ENCODE results near the gene CMIP.

Gene CMIP

DNA sequence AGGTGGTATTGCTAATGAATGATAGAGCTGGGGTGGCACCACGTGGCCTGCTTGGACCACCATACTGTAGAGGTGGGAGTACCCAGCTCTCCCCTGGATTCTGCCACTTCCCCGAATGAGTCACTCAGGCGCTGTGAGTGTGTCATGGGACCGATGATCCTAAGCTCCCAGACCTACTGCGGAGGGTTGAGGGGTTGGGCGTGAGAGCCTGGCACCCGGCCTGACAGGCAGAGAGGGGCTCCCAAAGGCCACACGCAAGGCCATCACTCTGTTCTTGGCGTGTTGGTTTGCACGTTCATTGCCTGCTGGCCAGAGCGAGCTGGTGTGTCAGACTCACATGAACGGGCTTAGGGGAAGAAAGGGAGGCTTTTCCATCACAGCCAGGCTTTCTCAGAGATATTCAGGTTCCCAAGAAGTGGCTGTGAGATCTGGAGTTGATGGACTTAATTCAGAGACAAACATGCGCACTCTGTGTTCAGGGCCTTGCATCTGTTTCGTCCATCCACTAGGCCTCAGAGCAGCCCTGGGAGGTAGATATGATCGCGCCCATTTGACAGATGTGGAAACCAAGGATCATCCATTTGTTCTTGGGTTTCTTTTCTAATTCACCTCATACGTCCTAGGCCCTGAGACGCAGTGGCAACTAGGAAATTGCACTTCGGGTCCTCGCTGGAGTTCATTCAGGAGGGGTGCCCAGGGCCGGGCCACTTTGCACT, 41.4 kb downstream of the CMIP start:
- peak; percentile 25 for DNase-seq (ENCODE audit: low read depth)
- TF ChIP-seq, protein P1, sequence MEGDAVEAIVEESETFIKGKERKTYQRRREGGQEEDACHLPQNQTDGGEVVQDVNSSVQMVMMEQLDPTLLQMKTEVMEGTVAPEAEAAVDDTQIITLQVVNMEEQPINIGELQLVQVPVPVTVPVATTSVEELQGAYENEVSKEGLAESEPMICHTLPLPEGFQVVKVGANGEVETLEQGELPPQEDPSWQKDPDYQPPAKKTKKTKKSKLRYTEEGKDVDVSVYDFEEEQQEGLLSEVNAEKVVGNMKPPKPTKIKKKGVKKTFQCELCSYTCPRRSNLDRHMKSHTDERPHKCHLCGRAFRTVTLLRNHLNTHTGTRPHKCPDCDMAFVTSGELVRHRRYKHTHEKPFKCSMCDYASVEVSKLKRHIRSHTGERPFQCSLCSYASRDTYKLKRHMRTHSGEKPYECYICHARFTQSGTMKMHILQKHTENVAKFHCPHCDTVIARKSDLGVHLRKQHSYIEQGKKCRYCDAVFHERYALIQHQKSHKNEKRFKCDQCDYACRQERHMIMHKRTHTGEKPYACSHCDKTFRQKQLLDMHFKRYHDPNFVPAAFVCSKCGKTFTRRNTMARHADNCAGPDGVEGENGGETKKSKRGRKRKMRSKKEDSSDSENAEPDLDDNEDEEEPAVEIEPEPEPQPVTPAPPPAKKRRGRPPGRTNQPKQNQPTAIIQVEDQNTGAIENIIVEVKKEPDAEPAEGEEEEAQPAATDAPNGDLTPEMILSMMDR (IDR thresholded peaks at IDR 0.05; ENCODE audit: low read length, missing control alignments), result no peak
- no peak overlapping the region for H3K4me3 ChIP-seq (replicated peaks; ENCODE audit: low read depth, low read length)

DNA sequence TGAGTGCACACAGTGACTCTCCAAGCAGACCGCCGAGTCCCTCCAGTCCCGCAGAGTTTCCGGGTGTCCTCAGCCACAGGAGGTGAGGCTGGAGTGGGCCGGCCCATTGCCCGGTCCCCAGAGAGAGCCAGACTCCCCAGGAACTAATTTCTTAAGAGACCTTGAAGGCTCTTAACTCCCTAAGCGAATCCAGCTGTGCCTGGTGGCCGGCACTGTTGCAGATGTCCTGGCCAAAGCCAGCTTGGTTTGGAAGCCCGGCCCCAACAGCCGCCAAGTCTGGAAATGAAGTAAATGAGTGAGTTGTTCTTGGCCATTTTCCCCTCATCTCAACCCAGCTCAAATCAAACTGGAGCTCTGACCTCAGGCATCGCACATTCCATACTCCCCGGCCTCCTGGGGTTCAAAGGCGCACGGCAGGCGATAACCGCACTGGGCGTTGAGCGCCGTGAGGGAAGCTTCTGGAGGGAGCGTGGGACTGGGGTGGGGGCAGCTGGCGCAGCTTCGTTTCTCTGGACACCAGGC, 42.0 kb downstream of the CMIP start:
- peak; percentile 51 for DNase-seq (ENCODE audit: low read depth)
- H3K4me3 ChIP-seq (replicated peaks; ENCODE audit: low read depth, low read length), result no peak overlapping the region
- TF ChIP-seq, protein P1 (IDR thresholded peaks at IDR 0.05; ENCODE audit: low read length, missing control alignments), result no peak

DNA sequence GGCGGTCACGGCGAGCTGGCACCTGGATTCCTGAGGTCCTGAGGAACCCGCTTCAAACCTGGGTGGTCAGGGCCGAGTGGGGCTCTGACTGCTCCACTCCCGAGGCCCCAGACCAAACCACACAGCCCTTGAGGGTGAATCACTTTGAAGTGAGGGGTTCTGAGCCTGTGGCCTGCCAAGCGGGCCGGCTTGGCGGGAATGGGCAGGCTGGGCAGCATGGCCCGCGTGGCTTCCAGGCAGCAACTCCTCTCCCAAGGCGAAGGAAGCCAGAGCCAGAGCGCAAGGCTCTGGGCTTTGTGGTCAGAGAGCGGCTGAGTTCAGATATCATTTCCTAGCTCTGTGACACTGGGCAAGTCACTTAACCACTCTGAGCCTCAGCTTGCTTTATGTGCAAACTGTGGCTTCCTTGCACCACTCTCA, 42.7 kb downstream of the CMIP start:
- TF ChIP-seq, protein P1 (IDR thresholded peaks at IDR 0.05; ENCODE audit: low read length, missing control alignments), result no peak
- H3K4me3 ChIP-seq (replicated peaks; ENCODE audit: low read depth, low read length), result no peak overlapping the region
- no peak for DNase-seq (ENCODE audit: low read depth)

DNA sequence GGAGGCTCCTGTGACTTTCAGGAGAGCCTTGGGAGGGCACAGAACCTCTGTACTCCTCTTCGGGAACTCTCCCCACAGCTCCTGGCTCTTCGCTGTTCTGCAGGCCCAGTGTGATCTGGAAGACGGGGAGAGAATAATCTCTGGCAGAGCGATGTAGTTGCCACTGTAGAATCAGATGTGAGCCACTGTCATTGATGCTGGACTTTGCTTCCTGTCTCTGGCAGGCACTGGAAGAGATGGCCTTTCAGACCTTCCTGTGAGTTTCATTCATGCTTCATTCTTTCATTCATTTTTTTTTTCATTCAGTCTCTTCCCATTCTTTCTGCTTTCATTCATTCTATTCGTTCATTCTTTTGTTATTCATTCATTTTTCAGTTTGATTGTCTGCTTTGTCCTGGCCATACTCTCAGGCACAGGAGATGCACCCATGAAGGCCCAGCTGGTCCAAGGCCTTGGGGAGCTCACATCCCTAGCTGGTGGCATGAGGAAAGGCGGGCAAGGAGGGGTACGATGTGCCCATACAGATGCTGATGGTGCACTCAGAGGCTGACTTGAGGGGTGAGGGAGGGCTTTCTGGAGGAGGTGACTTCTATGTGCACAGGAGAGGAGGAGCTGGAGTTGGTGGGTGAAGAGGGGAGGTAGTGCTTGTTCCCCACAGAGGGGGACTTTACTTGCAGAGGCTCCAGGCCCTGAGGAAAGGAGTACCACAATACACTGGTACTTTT, 44.2 kb downstream of the CMIP start:
- no peak for DNase-seq (ENCODE audit: low read depth)
- no peak overlapping the region for H3K4me3 ChIP-seq (replicated peaks; ENCODE audit: low read depth, low read length)
- TF ChIP-seq, protein P1 (IDR thresholded peaks at IDR 0.05; ENCODE audit: low read length, missing control alignments), result no peak

DNA sequence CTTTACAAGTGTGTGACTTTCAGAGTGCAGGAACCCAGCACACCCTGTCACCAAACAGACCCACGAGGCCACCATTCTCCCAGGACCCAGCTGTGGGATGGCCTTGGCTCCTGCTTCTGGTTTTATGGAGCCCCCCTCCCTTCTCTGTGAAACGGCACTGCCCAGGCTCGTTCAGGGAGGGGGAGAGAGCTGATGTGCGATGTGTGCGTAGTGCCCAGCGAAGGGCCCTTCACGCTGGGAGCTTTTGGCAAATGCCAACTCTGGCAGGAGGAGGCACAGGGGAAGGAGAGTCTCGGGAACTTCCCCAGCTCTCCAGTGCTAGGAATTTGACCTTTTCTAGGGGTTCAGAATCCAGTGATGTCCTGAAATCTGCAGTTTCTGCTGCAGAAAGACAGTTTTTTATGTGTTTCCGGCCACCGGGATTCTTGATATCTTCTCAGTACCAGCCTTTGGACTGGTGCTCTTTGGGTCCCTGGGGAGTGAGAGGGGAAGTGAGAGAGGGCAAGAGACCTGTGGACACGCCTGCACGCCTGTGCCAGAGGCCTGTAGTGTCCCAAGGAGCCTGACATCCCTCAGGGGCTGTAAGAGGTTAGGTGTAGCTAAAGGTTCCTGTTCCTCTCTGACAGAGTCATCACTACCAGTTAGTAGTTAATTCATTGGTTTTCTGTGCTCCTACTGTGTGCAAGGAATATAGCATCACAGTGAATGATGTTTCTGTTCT, 45.1 kb downstream of the CMIP start:
- TF ChIP-seq, protein P1 (IDR thresholded peaks at IDR 0.05; ENCODE audit: low read length, missing control alignments), result no peak
- H3K4me3 ChIP-seq (replicated peaks; ENCODE audit: low read depth, low read length), result no peak overlapping the region
- DNase-seq (ENCODE audit: low read depth), result no peak

DNA sequence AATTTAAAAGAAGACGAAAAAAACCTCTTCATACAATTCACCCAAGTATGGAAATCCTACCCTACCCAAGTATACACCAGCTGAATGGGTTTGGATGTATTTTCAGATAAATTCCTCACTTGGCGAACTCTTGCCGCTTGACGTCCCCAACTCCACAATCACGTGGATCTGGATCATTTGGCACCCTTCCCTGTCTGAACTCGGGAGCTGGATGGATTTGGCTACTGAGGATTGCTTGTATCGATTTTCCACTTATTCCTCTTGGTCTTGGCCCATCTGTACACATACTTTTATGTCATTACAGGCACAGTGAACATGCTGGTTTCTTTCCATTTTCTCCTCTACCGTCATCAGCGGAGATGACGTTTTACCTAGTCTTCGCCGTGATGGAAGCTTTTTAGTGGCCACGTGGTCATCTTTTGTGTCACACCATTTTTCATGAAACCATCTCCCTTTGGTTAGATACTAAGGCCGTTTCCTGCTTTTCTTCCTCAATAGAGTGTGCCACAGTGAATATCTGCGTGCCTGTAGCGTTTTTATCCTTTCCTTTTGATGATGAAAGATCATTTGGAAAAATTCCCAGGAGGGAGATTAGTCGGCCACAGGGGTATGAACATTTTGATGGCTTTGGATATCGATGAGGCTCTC, 47.1 kb downstream of the CMIP start:
- DNase-seq (ENCODE audit: low read depth), result peak; percentile 47
- no peak overlapping the region for H3K4me3 ChIP-seq (replicated peaks; ENCODE audit: low read depth, low read length)
- TF ChIP-seq, protein P1 (IDR thresholded peaks at IDR 0.05; ENCODE audit: low read length, missing control alignments), result no peak
